T-helper 1 cell treated with Interleukin-12 subunit alpha and Interleukin-12 subunit beta and Interleukin-4 antibody, amounts not matched to agents 30 ng/mL and 1 ng/mL, for 36 hours (primary cell): ENCODE measurements around the gene ZC4H2. TPM values are rescaled to one million over a fixed set of nuclear protein-coding genes. Genes with fewer than 3 reads are reported as not detected.
"Not testable (repeated sequence)": the region's sequence is repeated elsewhere in the genome, so short reads cannot be mapped to it uniquely, and the experiment has no call there.

Experiments used
- intact Hi-C: fragments of 100-400 bp; cut with micrococcal nuclease; formaldehyde crosslinking; loops from one replicate; pipeline ENCODE4 v1.15.1; 2024
- total RNA-seq: library from RNA; stranded (reverse); gene quantifications from 2 replicates; pipeline ENCODE4 v1.2.3, GENCODE V29; 2022

Gene ZC4H2, protein sequence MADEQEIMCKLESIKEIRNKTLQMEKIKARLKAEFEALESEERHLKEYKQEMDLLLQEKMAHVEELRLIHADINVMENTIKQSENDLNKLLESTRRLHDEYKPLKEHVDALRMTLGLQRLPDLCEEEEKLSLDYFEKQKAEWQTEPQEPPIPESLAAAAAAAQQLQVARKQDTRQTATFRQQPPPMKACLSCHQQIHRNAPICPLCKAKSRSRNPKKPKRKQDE
- 12.1 and 14.9 TPM in 2 replicates for total RNA-seq

GRCh38 chrX:64975989-64976672 is at the start of gene ZC4H2:
Gene ZC4H2 (minus strand): TSS chrX:64976450. CDS start chrX:64976377, 73 bp downstream.
- intact Hi-C loops = loop anchor here (1.0 to 10.0 kb wide), 7 partner anchors 58 to 1755 kb away; partner anchors contain the start of genes AMER1, LAS1L, MTMR8 and ZC3H12B

GRCh38 chrX:65017451-65017850 is 41.2 kb upstream of the ZC4H2 start:
- intact Hi-C loops = no loop called here

- intact Hi-C loops = no loop called here
These were observed 38.0 kb upstream of the ZC4H2 start for GRCh38 chrX:65014230-65014629.

DNA sequence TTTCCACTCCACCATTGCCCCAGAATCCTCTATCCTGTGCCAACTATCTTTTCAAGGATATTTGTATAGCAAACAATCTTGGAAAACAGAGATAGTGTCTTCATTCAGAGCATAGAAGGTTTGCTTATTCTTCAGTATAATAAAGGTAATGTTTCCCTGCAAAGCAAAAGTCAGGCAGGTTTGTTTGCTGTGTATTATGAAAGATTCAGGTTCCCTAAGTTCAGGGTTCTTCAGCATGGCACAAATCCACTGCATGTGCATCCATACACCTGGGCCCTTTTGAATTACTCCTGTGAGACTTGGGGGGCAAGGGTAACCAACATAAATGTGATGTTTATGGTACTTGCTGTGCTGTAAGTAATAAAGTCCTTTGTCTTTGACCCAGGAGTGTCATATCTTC is 33.2 kb upstream of the ZC4H2 start:
- intact Hi-C loops = no loop called here

DNA sequence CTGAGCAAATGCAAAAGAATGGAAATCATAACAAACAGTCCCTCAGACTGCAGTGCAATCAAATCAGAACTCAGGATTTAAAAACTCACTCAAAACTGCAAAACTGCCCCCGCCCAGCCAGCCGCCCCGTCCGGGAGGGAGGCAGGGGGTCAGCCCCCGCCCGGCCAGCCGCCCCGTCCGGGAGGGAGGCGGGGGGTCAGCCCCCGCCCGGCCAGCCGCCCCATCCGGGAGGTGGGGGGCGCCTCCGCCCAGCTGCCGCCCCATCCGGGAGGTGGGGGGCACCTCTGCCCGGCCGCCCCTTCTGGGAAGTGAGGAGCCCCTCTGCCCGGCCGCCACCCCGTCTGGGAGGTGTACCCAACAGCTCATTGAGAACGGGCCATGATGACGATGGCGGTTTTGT is 26.0 kb upstream of the ZC4H2 start:
- intact Hi-C loops = not testable (repeated sequence)

GRCh38 chrX:64996805-64997204 is 20.6 kb upstream of the ZC4H2 start:
- intact Hi-C loops = no loop called here

DNA sequence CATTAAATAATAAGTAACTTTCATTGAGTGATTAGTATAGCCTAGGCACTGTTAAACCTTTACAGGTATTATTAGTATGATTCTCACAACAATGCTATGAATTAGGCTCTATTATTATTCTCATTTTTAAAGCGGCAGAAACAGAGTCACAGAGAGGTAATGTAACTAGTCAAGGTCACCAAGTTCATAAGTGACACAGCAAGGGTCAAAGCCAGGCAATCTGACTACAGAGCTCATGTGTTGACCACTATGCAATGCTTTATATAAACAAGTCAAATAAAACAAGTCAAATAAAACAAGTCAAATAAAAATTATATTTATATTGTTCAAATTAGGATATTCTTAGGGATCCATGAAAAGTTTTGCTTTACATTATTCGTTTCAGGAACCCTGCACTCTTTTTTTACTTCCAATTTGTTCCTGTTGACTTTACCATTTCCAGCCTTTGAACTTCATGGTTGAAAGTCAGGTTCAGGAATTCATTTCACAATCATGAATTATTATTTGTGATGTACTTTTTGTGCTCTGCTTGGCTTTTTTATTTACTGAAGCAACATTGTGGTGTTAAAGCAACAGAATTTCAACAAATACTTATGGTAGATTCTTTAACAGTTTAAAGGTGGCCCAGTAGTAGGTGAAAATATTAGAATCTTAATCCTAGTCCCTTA is 18.0 kb upstream of the ZC4H2 start:
- intact Hi-C loops = no loop called here

DNA sequence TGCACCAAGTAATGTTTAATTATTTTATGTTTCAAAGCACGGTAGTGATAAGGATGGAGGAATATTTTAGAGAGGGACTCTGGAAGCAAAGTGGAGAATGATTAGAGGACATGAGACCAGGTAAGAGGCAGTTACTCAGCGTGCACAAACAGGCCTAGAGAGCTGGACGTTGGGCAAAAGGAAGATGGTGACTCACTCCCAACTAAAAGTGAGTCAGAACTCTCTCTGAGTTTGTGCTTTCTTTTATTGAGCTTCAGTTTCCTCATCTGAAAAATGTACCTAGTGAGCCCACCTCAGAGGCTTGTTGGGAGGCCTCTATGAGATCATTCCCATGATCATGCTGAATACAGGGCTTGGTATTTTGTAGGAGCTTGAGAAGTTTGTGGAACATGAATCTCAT is 1.6 kb upstream of the ZC4H2 start:
- intact Hi-C loops = loop anchor here (2.0 to 10.0 kb wide), 3 partner anchors 1037 to 1753 kb away; a partner anchor contains a TSS

- intact Hi-C loops = loop anchor here (2.0 to 10.0 kb wide), 3 partner anchors 1038 to 1754 kb away; a partner anchor contains a TSS
These were observed 801 bp upstream of the ZC4H2 start for GRCh38 chrX:64977051-64977450.

GRCh38 chrX:64976673-64977040 is 407 bp upstream of the ZC4H2 start:
- intact Hi-C loops = loop anchor here (1.0 to 10.0 kb wide), 7 partner anchors 58 to 1754 kb away; partner anchors contain the start of genes AMER1, LAS1L, MTMR8 and ZC3H12B

DNA sequence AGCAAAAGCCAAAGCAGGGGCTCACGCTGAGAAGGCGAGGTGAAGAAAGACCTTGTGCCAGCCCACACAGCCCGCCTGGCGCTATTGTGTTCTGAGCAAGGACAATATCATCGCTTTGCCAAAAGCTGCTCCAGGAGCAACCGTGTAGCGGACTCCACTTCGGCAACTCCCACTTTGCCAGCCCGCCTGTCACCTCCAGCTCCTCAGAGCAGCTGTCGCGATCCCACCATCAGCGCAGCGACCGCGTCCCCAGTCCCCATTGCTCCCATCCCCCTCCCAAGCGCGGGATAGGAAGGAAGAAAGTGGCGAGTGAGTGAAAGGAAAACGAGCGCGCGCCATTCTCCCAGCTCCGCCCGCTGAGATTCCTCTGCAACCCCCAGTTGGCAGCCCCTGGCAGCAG is 759 bp downstream of the ZC4H2 start:
- intact Hi-C loops = loop anchor here (10.0 kb wide), 1 partner anchor 1039 kb away; no protein-coding TSS in a partner anchor

DNA sequence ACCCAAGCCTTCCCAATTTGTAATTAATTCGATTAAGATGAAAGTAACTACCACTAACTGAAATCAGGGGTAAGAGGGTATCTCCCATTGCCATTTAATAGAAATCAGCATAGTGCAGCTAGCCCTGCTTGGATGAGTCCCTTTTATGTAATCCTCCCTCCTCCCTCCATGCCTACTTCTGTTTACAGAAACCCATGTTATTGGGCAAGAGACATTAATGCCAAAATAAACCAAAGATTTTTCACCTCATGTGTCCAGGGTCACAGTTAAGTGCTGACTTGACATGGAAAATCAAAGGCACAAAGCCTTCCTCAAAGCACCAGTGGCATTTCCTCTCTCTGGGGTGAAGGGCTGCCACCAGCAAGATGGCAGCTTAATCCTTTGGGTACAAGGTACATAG is 50.8 kb downstream of the ZC4H2 start:
- intact Hi-C loops = no loop called here

- intact Hi-C loops = no loop called here
These were observed 68.1 kb downstream of the ZC4H2 start for GRCh38 chrX:64908121-64908520.

DNA sequence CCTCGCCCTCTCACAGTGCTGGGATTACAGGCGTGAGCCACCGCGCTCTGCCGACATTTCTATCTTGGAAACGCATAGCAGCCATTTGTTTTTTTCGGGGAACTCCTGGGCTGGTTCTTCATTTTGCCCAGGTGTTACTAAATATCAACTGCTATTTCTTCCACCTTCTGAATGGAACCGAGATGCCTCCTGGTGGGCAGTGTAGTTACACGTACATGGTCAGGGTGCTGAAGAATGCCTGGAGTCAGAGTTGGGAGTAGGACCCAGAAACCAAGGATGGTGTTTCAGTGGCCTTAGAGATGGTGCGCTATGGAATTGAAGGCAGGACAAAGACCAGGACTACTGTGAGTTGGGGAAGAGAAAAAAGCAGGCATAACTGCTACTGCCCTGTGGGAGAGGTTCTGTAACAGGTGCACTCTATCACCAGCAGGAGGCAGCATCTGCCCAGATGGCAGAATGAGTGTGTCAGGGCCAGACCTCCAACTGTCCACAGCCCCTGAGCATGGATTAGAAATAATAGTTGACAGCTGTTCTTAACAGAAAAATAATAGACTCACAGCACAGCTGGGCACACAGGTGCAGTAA is 81.7 kb downstream of the ZC4H2 start:
- intact Hi-C loops = loop anchor here (1.0 to 10.0 kb wide), 7 partner anchors 140 to 1836 kb away; partner anchors contain the start of genes AMER1 and ZC3H12B

DNA sequence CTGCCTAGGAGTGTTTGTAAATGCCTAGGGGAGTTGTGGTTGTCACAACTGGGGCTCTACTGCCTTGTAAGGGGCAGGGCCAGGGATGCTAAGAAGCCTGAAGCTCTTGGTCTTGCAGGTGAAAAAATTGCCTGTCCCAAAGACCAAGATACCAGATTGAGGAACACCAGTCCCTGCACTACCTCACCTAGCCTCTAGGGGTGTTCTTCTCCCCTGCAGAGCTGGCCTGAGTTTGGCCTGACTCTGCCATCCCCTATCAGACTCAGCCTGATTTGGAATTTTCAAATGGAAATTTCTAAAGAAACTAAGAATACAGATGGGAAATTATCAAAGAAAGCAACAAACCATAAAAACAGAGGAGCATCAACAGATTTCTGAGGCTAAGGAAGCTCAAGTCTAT is 90.4 kb downstream of the ZC4H2 start:
- intact Hi-C loops = no loop called here

DNA sequence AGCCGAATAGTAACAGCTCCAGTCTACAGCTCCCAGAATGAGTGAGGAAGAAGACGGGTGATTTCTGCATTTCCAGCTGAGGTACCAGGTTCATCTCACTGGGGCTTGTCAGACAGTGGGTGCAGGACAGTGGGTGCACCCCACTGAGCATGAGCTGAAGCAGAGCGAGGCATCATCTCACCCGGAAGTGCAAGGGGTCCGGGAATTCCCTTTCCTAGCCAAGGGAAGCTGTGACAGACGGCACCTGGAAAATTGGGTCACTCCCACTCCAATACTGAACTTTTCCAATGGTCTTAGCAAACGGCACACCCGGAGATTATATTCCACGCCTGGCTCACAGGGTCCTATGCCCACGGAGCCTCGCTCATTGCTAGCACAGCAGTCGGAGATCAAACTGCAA is 97.5 kb downstream of the ZC4H2 start:
- intact Hi-C loops = not testable (repeated sequence)

- intact Hi-C loops = loop anchor here (2.0 kb wide), 1 partner anchor 16 kb away; no protein-coding TSS in a partner anchor
These were observed 109.0 kb downstream of the ZC4H2 start for GRCh38 chrX:64867217-64867616.
